CD4-positive, CD25-positive, alpha-beta regulatory T cell (primary cell): ENCODE measurements around the gene DEFB129. TPM values are rescaled to one million over a fixed set of nuclear protein-coding genes. Genes with fewer than 3 reads are reported as not detected.
"Not testable (repeated sequence)": the region's sequence is repeated elsewhere in the genome, so short reads cannot be mapped to it uniquely, and the experiment has no call there.

Source experiments
- ATAC-seq, 2 donors: fragments of 150-1000 bp; cut with Tn5 transposase; one replicate each; pipeline ENCODE4 v1.10.0; 2021; ENCODE audit warnings: low read depth in 2 of 2, moderate number of reproducible peaks in 2 of 2, moderate library complexity in 1 of 2
- DNase-seq, 3 donors: peaks; one replicate each; pipeline versions ENCODE4 v3.0.0 to v3.0.0-alpha.2; 2012 to 2022; ENCODE audit warnings: mixed read lengths in 1 of 3
- H3K27ac ChIP-seq: one replicate; pipeline ENCODE4 v1.7.0; 2013; ENCODE audit warnings: mild to moderate bottlenecking, low read length; ENCODE audit not compliant: insufficient read depth, poor library complexity, severe bottlenecking
- H3K27me3 ChIP-seq: one replicate; pipeline ENCODE4 v1.7.0; 2013; ENCODE audit warnings: low read length; ENCODE audit not compliant: control insufficient read depth, insufficient read depth
- H3K36me3 ChIP-seq: one replicate; pipeline ENCODE4 v1.7.0; 2013; ENCODE audit warnings: mild to moderate bottlenecking, low read length, moderate library complexity; ENCODE audit not compliant: control insufficient read depth, insufficient read depth
- H3K4me1 ChIP-seq: 2 replicates; pipeline ENCODE4 v1.7.0; 2013; ENCODE audit warnings: mild to moderate bottlenecking, low read length; ENCODE audit not compliant: insufficient read depth, control insufficient read depth, poor library complexity, severe bottlenecking
- H3K4me3 ChIP-seq: one replicate; pipeline ENCODE4 v1.7.0; 2013; ENCODE audit warnings: low read depth, mild to moderate bottlenecking, low read length, moderate library complexity
- H3K9me3 ChIP-seq, 2 experiments: 1 replicate in 1 of 2; 2 replicates in 1 of 2; pipeline ENCODE4 v1.7.0; 2013; ENCODE audit warnings: low read length in 2 of 2, mild to moderate bottlenecking in 1 of 2, moderate library complexity in 1 of 2; ENCODE audit not compliant: control insufficient read depth in 2 of 2
- H3K27ac Mint-ChIP-seq, 3 donors: one replicate each; pipeline ENCODE4 v1.8.0; 2020 to 2022; ENCODE audit warnings: mild to moderate bottlenecking in 3 of 3, mixed read lengths in 3 of 3, moderate library complexity in 2 of 3
- H3K27me3 Mint-ChIP-seq: one replicate; pipeline ENCODE4 v1.8.0; 2022; ENCODE audit warnings: mild to moderate bottlenecking, mixed read lengths
- H3K36me3 Mint-ChIP-seq: one replicate; pipeline ENCODE4 v1.8.0; 2020; ENCODE audit warnings: mixed read lengths
- H3K4me1 Mint-ChIP-seq, 4 donors: one replicate each; pipeline ENCODE4 v1.8.0; 2020 to 2022; ENCODE audit warnings: mixed read lengths in 4 of 4, mild to moderate bottlenecking in 1 of 4
- H3K4me3 Mint-ChIP-seq, 4 donors: one replicate each; pipeline ENCODE4 v1.8.0; 2020 to 2022; ENCODE audit warnings: mild to moderate bottlenecking in 4 of 4, mixed read lengths in 4 of 4, moderate library complexity in 3 of 4
- H3K9me3 Mint-ChIP-seq, 7 donors: one replicate each; pipeline ENCODE4 v1.8.0; 2020 to 2022; ENCODE audit warnings: mixed read lengths in 7 of 7, mild to moderate bottlenecking in 3 of 7, moderate library complexity in 2 of 7
- polyA plus RNA-seq, 4 donors: library from polyadenylated mRNA; unstranded; fragments of 300-500 nt; fragmentation: Illumina TruSeq; gene quantifications; one replicate each; pipeline ENCODE4 v1.2.3, GENCODE V29; 2021
- total RNA-seq: library from RNA; stranded (reverse); gene quantifications from one replicate; pipeline ENCODE4 v1.2.3, GENCODE V29; 2022

Gene DEFB129
- total and polyA plus RNA-seq, 5 donors from 2014 or later = not detected

- Mint-ChIP-seq H3K4me3 (no peak overlapping the region), H3K27ac (no peak overlapping the region), H3K9me3 (no peaks in the 10 kb centered on the region), H3K36me3 (no peaks in the 10 kb centered on the region), H3K27me3 (peaks cover 31% of the 10 kb centered on the region), H3K4me1 (no peaks in the 10 kb centered on the region)
- H3K27ac ChIP-seq = no peak overlapping the region
- no peaks in the 10 kb centered on the region for H3K4me1 ChIP-seq
- H3K9me3 ChIP-seq = no peaks in the 10 kb centered on the region
- ATAC-seq (no peak), DNase-seq (no peak)
- H3K4me3 ChIP-seq = no peak overlapping the region
- peaks cover 8% of the 10 kb centered on the region for H3K27me3 ChIP-seq
- no peaks in the 10 kb centered on the region for H3K36me3 ChIP-seq
Measured at GRCh38 chr20:210809-211502, 16.1 kb upstream of the DEFB129 start.

- Mint-ChIP-seq H3K4me1 (no peaks in the 10 kb centered on the region), H3K36me3 (no peaks in the 10 kb centered on the region), H3K27me3 (peaks cover 52% of the 10 kb centered on the region), H3K27ac (no peak overlapping the region), H3K9me3 (peaks cover 0 to 1% (median 0%) of the 10 kb centered on the region in 7 donors), H3K4me3 (no peak overlapping the region)
- H3K36me3 ChIP-seq = no peaks in the 10 kb centered on the region
- ATAC-seq = no peak
- no peak overlapping the region for H3K4me3 ChIP-seq
- H3K27me3 ChIP-seq = peaks cover 18% of the 10 kb centered on the region
- DNase-seq = no peak
- no peaks in the 10 kb centered on the region for H3K4me1 ChIP-seq
- H3K27ac ChIP-seq = no peak overlapping the region
- no peaks in the 10 kb centered on the region for H3K9me3 ChIP-seq
Measured at GRCh38 chr20:214383-214782, 12.7 kb upstream of the DEFB129 start.

GRCh38 chr20:215796-216195 is 11.3 kb upstream of the DEFB129 start:
- Histone ChIP-seq H3K4me1 (no peaks in the 10 kb centered on the region), H3K9me3 (no peaks in the 10 kb centered on the region), H3K36me3 (no peaks in the 10 kb centered on the region), H3K27me3 (peaks cover 21% of the 10 kb centered on the region), H3K27ac (no peak overlapping the region), H3K4me3 (no peak overlapping the region)
- ATAC-seq (no peak), DNase-seq (no peak)
- H3K36me3 Mint-ChIP-seq = no peaks in the 10 kb centered on the region
- no peaks in the 10 kb centered on the region for H3K4me1 Mint-ChIP-seq
- H3K4me3 Mint-ChIP-seq = no peak overlapping the region
- H3K27ac Mint-ChIP-seq = no peak overlapping the region
- peaks cover 0 to 4% (median 0%) of the 10 kb centered on the region in 7 donors for H3K9me3 Mint-ChIP-seq
- H3K27me3 Mint-ChIP-seq = peaks cover 61% of the 10 kb centered on the region

GRCh38 chr20:217266-217665 is 9.8 kb upstream of the DEFB129 start:
- peaks cover 67% of the 10 kb centered on the region for H3K27me3 Mint-ChIP-seq
- H3K27ac Mint-ChIP-seq = no peak overlapping the region
- ATAC-seq = no peak

GRCh38 chr20:219290-220115 is 7.6 kb upstream of the DEFB129 start:
- H3K9me3 Mint-ChIP-seq = peaks cover 0 to 4% (median 0%) of the 10 kb centered on the region in 7 donors
- no peaks in the 10 kb centered on the region for H3K9me3 ChIP-seq
- no peaks in the 10 kb centered on the region for H3K4me1 Mint-ChIP-seq
- no peak overlapping the region for H3K27ac Mint-ChIP-seq
- peaks cover 27% of the 10 kb centered on the region for H3K27me3 ChIP-seq
- no peak overlapping the region for H3K4me3 Mint-ChIP-seq
- no peak overlapping the region for H3K4me3 ChIP-seq
- H3K27ac ChIP-seq = no peak overlapping the region
- no peaks in the 10 kb centered on the region for H3K36me3 ChIP-seq
- DNase-seq (peak in 1 of 3 donors; percentile 17), ATAC-seq (no peak)
- H3K4me1 ChIP-seq = no peaks in the 10 kb centered on the region
- no peaks in the 10 kb centered on the region for H3K36me3 Mint-ChIP-seq
- H3K27me3 Mint-ChIP-seq = peaks cover 67% of the 10 kb centered on the region

More at GRCh38 chr20:217266-217665, 9.8 kb upstream of the DEFB129 start:
- Histone ChIP-seq H3K4me3 (no peak overlapping the region), H3K4me1 (no peaks in the 10 kb centered on the region), H3K27ac (no peak overlapping the region), H3K36me3 (no peaks in the 10 kb centered on the region), H3K27me3 (peaks cover 21% of the 10 kb centered on the region), H3K9me3 (no peaks in the 10 kb centered on the region)
- Mint-ChIP-seq H3K9me3 (peaks cover 0 to 4% (median 0%) of the 10 kb centered on the region in 7 donors), H3K4me1 (no peaks in the 10 kb centered on the region), H3K4me3 (no peak overlapping the region), H3K36me3 (no peaks in the 10 kb centered on the region)
- DNase-seq = no peak

- no peaks in the 10 kb centered on the region for H3K36me3 Mint-ChIP-seq
- no peak overlapping the region for H3K4me3 Mint-ChIP-seq
- H3K4me1 Mint-ChIP-seq = peaks cover 0 to under 1% (median 0%) of the 10 kb centered on the region in 4 donors
- H3K27me3 ChIP-seq = peaks cover 22% of the 10 kb centered on the region
- H3K9me3 ChIP-seq = no peaks in the 10 kb centered on the region
- no peak overlapping the region for H3K4me3 ChIP-seq
- H3K36me3 ChIP-seq = no peaks in the 10 kb centered on the region
- no peak overlapping the region for H3K27ac ChIP-seq
- DNase-seq (no peak), ATAC-seq (no peak)
- H3K9me3 Mint-ChIP-seq = peaks cover 0 to 4% (median 2%) of the 10 kb centered on the region in 7 donors
- no peaks in the 10 kb centered on the region for H3K4me1 ChIP-seq
- peaks cover 76% of the 10 kb centered on the region for H3K27me3 Mint-ChIP-seq
- H3K27ac Mint-ChIP-seq = no peak overlapping the region
Measured at GRCh38 chr20:221258-221830, 5.7 kb upstream of the DEFB129 start.

- not testable (repeated sequence) for H3K36me3 ChIP-seq
Measured at GRCh38 chr20:225879-226278, 1.2 kb upstream of the DEFB129 start.

More at GRCh38 chr20:225879-226278, 1.2 kb upstream of the DEFB129 start:
- H3K27ac ChIP-seq, H3K36me3 Mint-ChIP-seq, H3K9me3 ChIP-seq, H3K4me3 ChIP-seq, H3K4me1 ChIP-seq, H3K4me3 Mint-ChIP-seq, DNase-seq, H3K27ac Mint-ChIP-seq, ATAC-seq, H3K9me3 Mint-ChIP-seq: not testable (repeated sequence)
- peaks cover 12% of the 10 kb centered on the region for H3K27me3 ChIP-seq
- H3K4me1 Mint-ChIP-seq = peaks cover 0 to 18% (median 0%) of the 10 kb centered on the region in 4 donors
- peaks cover 43% of the 10 kb centered on the region for H3K27me3 Mint-ChIP-seq
